Esophagus muscularis mucosa (tissue), 3 donors: Measurements from ENCODE around the gene TNP2.
A peak's percentile ranks its signal among the peaks of the same experiment; 100 is the strongest.

ENCODE experiments used
- EP300 ChIP-seq: sonication (generic); formaldehyde crosslinking; IDR thresholded peaks from one replicate; pipeline ENCODE4 v1.6.1; 2017; ENCODE audit warnings: antibody characterized with exemption
- TF ChIP-seq, protein P1 (sequence below), 3 experiments: fragments of 200-600 bp in 2 of 3; fragments of 450-650 bp in 1 of 3; sonication (generic) in 2 of 3; IDR thresholded peaks; one replicate each; pipeline ENCODE4 v1.5.1; 2017 to 2019; ENCODE audit warnings: antibody characterized with exemption in 3 of 3, mild to moderate bottlenecking in 2 of 3, moderate library complexity in 1 of 3

DNA sequence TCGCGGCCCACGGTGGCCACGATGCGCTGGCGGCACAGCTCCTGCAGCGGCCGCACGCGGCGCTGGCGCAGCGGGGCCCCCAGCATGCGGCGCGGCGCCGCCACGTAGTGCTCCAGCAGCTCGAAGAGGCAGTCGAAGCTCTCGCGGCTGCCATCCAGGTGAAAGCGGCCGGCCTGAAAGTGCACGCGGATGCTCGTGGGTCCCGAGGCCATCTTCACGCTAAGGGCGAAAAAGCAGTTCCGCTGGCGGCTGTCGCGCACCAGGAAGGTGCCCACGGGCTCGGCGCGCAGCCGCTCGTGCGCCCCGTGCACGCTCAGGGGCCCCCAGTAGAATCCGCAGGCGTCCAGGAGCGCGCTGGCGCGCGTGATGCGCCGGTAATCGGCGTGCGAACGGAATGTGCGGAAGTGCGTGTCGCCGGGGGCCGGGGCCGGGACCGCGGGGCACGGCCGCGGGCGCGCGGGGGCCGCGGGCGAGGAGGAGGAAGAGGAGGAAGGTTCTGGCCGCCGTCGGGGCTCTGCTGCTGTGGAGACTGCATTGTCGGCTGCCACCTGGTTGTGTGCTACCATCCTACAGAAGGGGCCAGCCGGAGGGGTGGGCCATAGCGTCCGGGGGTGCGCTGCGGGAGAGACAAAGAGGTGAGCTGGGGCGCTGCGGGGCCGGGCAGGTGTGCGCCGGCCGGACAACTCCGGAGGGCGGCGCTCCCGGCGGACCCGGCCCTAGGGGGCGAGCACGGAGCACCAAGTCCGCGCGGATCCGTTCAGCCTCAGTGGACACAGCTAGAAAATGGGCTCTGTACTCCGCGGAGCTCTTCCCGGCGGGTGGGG lies 14.0 kb downstream of the TNP2 start:
- no peak for TF ChIP-seq EP300
- TF ChIP-seq, protein P1, sequence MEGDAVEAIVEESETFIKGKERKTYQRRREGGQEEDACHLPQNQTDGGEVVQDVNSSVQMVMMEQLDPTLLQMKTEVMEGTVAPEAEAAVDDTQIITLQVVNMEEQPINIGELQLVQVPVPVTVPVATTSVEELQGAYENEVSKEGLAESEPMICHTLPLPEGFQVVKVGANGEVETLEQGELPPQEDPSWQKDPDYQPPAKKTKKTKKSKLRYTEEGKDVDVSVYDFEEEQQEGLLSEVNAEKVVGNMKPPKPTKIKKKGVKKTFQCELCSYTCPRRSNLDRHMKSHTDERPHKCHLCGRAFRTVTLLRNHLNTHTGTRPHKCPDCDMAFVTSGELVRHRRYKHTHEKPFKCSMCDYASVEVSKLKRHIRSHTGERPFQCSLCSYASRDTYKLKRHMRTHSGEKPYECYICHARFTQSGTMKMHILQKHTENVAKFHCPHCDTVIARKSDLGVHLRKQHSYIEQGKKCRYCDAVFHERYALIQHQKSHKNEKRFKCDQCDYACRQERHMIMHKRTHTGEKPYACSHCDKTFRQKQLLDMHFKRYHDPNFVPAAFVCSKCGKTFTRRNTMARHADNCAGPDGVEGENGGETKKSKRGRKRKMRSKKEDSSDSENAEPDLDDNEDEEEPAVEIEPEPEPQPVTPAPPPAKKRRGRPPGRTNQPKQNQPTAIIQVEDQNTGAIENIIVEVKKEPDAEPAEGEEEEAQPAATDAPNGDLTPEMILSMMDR (IDR thresholded peaks at IDR 0.05) = peak in 2 of 3 experiments; percentile 9 to 31
